BLaER1 (cell line): ENCODE results near the gene NCBP1.
"Not testable (repeated sequence)": the region's sequence is repeated elsewhere in the genome, so short reads cannot be mapped to it uniquely, and the experiment has no call there.

Experiments
- H3K27ac ChIP-seq: shearing (Covaris generic); formaldehyde crosslinking; 2 replicates; pipeline ENCODE4 v1.8.1; 2022
- H3K27me3 ChIP-seq: shearing (Covaris generic); formaldehyde crosslinking; 2 replicates; pipeline ENCODE4 v1.8.1; 2022
- H3K36me3 ChIP-seq: shearing (Covaris generic); formaldehyde crosslinking; 2 replicates; pipeline ENCODE4 v1.8.1; 2022
- H3K4me1 ChIP-seq: shearing (Covaris generic); formaldehyde crosslinking; 2 replicates; pipeline ENCODE4 v1.8.1; 2022
- H3K4me2 ChIP-seq: shearing (Covaris generic); formaldehyde crosslinking; 2 replicates; pipeline ENCODE4 v1.8.1; 2022
- H3K4me3 ChIP-seq: shearing (Covaris generic); formaldehyde crosslinking; 2 replicates; pipeline ENCODE4 v1.8.1; 2022
- H3K9ac ChIP-seq: shearing (Covaris generic); formaldehyde crosslinking; 2 replicates; pipeline ENCODE4 v1.8.1; 2022
- H3K9me3 ChIP-seq: shearing (Covaris generic); formaldehyde crosslinking; 2 replicates; pipeline ENCODE4 v1.8.1; 2022
- H4K20me1 ChIP-seq: shearing (Covaris generic); formaldehyde crosslinking; 2 replicates; pipeline ENCODE4 v1.8.1; 2022
- Cebpa-rat ChIP-seq: shearing (Covaris generic); IDR thresholded peaks from 2 replicates; pipeline ENCODE4 v1.8.1; 2022

The NCBP1 gene

GRCh38 chr9:97632985-97633858 lies at the start of gene NCBP1, which contains the start of gene TSTD2:
TSS of gene NCBP1 (plus strand) at chr9:97633821. CDS start at chr9:97633882, 61 bp downstream.
TSS of gene TSTD2 (minus strand) at chr9:97633368. CDS start at chr9:97627562, 5,806 bp downstream.
- Histone ChIP-seq H3K27me3 (no peaks in the 10 kb centered on the region), H3K4me2 (peak within 1 kb of the TSS; percentile 88), H3K27ac (peak within 1 kb of the TSS; percentile 95), H3K9me3 (no peaks in the 10 kb centered on the region), H3K36me3 (peaks cover 5% of the 10 kb centered on the region; the same call in 1 of the 2 replicates), H4K20me1 (peaks cover 62% of the 10 kb centered on the region), H3K4me1 (peaks cover 47% of the 10 kb centered on the region), H3K9ac (peak within 1 kb of the TSS; percentile 97), H3K4me3 (peak within 1 kb of the TSS; percentile 99)
- no peak for TF ChIP-seq Cebpa-rat

- H3K9me3 ChIP-seq, H3K27ac ChIP-seq, H3K27me3 ChIP-seq, H3K4me1 ChIP-seq, H3K9ac ChIP-seq, H4K20me1 ChIP-seq, H3K36me3 ChIP-seq, H3K4me3 ChIP-seq, H3K4me2 ChIP-seq: not testable (repeated sequence)
Observed at GRCh38 chr9:97584778-97585177, 48.8 kb upstream of the NCBP1 start.

GRCh38 chr9:97586909-97587308 lies 46.7 kb upstream of the NCBP1 start:
- not testable (repeated sequence) for H3K9ac ChIP-seq, H4K20me1 ChIP-seq, H3K4me2 ChIP-seq, H3K9me3 ChIP-seq, H3K4me3 ChIP-seq, H3K27ac ChIP-seq, H3K4me1 ChIP-seq, H3K27me3 ChIP-seq, H3K36me3 ChIP-seq

- H3K36me3 ChIP-seq, result no peaks in the 10 kb centered on the region
- H3K27me3 ChIP-seq, result no peaks in the 10 kb centered on the region
- H3K4me3 ChIP-seq, result no peak overlapping the region
- H3K9ac ChIP-seq, result no peak overlapping the region
- no peak overlapping the region for H3K4me2 ChIP-seq
- H3K9me3 ChIP-seq, result no peaks in the 10 kb centered on the region
- no peak for TF ChIP-seq Cebpa-rat
- no peaks in the 10 kb centered on the region for H4K20me1 ChIP-seq
- peaks cover 14% of the 10 kb centered on the region for H3K4me1 ChIP-seq
- no peak overlapping the region for H3K27ac ChIP-seq
Observed at GRCh38 chr9:97591535-97591934, 42.1 kb upstream of the NCBP1 start.

- H3K4me3 ChIP-seq, result no peak overlapping the region
- no peaks in the 10 kb centered on the region for H3K36me3 ChIP-seq
- H3K4me2 ChIP-seq, result no peak overlapping the region
- no peaks in the 10 kb centered on the region for H3K27me3 ChIP-seq
- H3K4me1 ChIP-seq, result peaks cover 14% of the 10 kb centered on the region
- H3K27ac ChIP-seq, result no peak overlapping the region
- H4K20me1 ChIP-seq, result no peaks in the 10 kb centered on the region
- no peaks in the 10 kb centered on the region for H3K9me3 ChIP-seq
- no peak for TF ChIP-seq Cebpa-rat
- H3K9ac ChIP-seq, result no peak overlapping the region
Observed at GRCh38 chr9:97592126-97592525, 41.5 kb upstream of the NCBP1 start.

- no peaks in the 10 kb centered on the region for H3K36me3 ChIP-seq
- H3K9me3 ChIP-seq, result no peaks in the 10 kb centered on the region
- H3K27me3 ChIP-seq, result no peaks in the 10 kb centered on the region
- no peak overlapping the region for H3K27ac ChIP-seq
- TF ChIP-seq Cebpa-rat, result no peak
- no peak overlapping the region for H3K4me3 ChIP-seq
- peak overlapping the region; percentile 71 for H3K4me2 ChIP-seq
- H3K9ac ChIP-seq, result peak overlapping the region; percentile 49; the same call in 1 of the 2 replicates
- peaks cover 18% of the 10 kb centered on the region for H3K4me1 ChIP-seq
- no peaks in the 10 kb centered on the region for H4K20me1 ChIP-seq
Observed at GRCh38 chr9:97593960-97594359, 39.7 kb upstream of the NCBP1 start.

GRCh38 chr9:97594381-97594921 lies 39.2 kb upstream of the NCBP1 start:
- Histone ChIP-seq H3K4me2 (peak overlapping the region; percentile 71), H3K9me3 (no peaks in the 10 kb centered on the region), H3K4me1 (peaks cover 18% of the 10 kb centered on the region), H3K27me3 (no peaks in the 10 kb centered on the region), H3K36me3 (peaks cover 5% of the 10 kb centered on the region), H3K4me3 (no peak overlapping the region), H3K9ac (peak overlapping the region; percentile 49; the same call in 1 of the 2 replicates), H3K27ac (no peak overlapping the region), H4K20me1 (no peaks in the 10 kb centered on the region)
- no peak for TF ChIP-seq Cebpa-rat

GRCh38 chr9:97596906-97597305 lies 36.7 kb upstream of the NCBP1 start:
- no peak overlapping the region for H3K9ac ChIP-seq
- H3K4me1 ChIP-seq, result peaks cover 18% of the 10 kb centered on the region
- peaks cover 29% of the 10 kb centered on the region for H3K36me3 ChIP-seq
- H4K20me1 ChIP-seq, result no peaks in the 10 kb centered on the region
- no peak overlapping the region for H3K27ac ChIP-seq
- H3K4me2 ChIP-seq, result no peak overlapping the region
- no peaks in the 10 kb centered on the region for H3K9me3 ChIP-seq
- no peaks in the 10 kb centered on the region for H3K27me3 ChIP-seq
- TF ChIP-seq Cebpa-rat, result no peak
- H3K4me3 ChIP-seq, result no peak overlapping the region

GRCh38 chr9:97598461-97599288 lies 34.9 kb upstream of the NCBP1 start:
- Histone ChIP-seq H4K20me1 (no peaks in the 10 kb centered on the region), H3K36me3 (peaks cover 47% of the 10 kb centered on the region), H3K27me3 (no peaks in the 10 kb centered on the region), H3K27ac (no peak overlapping the region), H3K4me3 (no peak overlapping the region), H3K4me2 (no peak overlapping the region), H3K4me1 (peaks cover 16% of the 10 kb centered on the region), H3K9ac (no peak overlapping the region), H3K9me3 (no peaks in the 10 kb centered on the region)
- TF ChIP-seq Cebpa-rat, result no peak; the same call in 1 of the 2 replicates
